ENCODE measurements around the gene SLC44A4.
"Not testable (repeated sequence)": the region's sequence is repeated elsewhere in the genome, so short reads cannot be mapped to it uniquely, and the experiment has no call there.

SLC44A4 gene

DNA sequence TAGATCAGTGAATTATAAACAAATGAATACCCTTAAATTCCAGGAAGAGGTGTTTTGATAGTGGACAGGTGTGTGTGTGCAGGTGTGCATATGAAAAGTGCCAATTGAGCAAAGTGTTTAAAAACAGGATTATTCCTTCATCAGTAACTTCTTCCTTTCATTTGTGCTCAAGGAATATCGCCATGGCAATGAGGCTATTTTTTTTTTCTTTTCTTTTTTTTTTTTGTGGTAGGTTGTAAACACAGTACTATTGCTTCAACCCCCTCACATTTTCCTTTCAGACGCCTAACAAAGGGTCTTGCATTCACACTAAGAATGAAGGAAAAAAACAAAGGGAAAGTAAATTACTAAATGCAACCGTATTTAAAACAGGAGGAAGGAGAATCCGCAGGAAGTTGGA is 53.2 kb downstream of the SLC44A4 start:
- DNase-seq: no peak

GRCh38 chr6:31823592-31824196 is 55.1 kb downstream of the SLC44A4 start:
- DNase-seq: not testable (repeated sequence)

DNA sequence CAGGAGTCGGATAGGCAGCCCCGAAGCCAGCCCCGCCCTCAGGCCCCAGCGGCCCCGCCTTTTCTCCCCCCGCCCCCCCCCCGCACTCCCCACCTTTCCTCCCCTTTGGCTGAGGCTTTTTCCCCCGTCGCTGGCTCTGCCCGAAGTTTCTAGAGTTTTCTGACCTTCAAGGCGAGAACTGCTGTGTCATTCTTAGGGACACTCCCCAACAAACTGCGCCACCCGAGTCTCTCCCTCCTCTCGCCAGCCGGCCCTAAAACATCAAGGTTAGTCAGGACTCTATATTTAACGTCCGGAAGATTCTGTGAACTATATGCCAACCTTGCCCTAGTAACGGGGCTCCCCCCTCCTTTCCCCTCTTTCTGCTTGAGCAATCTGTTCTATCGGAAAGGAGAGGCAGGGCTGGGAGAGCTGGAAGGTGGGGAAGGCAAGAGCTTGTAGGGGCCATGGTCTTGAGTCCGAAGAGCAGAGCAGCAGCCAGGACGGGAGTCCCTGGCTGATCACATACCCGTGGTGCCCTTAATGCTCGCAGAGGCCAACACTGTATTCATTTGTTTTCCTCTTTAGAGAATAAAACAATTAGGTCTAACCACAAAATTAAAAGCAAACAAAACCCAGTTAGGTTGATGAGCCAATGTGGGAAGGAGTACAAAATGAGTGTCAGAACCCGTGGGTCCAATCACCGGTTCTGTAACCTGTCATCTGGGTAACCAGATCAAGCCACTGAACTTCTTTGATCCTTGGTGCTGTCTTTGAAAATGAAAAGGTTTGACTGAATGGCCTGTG is 56.6 kb downstream of the SLC44A4 start:
- DNase-seq: peak; percentile 77

DNA sequence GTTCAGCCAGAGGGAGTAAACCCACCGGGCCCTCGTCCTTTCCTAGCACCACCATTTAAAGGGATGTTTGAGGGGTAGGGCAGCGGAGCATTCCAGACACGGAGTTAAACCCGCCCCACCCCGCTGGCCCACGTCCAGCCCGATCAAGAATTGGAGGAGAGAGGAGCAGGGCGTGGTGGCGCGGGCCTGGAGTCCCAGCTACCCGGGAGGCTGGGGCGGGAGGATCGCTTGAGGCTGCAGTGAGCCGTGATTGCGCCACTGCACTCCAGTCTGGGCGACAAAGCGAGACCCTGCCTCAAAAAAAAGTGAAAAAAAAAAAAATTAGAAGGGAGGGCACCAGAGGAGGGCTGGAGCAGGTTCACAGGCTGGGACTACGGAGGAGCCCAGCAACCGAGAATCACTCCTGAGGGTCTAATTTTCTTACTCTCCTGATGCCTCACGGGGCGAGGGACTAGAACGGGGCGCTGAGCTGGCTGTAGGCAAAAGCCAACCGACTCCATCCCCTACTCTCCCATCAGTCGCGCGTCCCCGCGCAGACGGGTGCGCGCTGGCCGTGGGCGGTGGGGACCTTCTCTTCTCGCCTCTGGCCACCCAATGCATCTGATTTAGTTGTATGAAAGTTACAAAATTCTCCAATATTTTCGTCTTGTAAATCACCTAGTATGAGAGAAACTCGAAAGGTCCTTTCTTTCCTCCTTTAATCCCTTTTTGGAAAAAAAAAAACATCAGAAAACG is 57.3 kb downstream of the SLC44A4 start:
- DNase-seq: peak; percentile 42

DNA sequence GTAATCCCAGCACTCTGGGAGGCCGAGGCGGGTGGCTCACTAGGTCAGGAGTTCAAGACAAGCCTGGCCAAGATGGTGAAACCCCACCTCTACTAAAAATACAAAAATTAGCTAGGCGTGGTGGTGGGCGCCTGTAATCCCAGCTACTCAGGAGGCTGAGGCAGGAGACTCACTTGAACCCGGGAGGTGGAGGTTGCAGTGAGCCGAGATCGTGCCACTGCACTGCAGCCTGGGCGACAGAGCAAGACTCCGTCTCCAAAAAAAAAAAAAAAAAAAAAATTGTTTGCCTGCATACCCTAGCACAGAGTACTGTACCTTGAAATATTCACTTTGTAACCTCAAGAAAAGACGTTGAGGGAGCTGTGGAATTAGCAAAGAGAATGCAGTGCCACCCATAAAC is 58.4 kb downstream of the SLC44A4 start:
- not testable (repeated sequence) for DNase-seq

GRCh38 chr6:31819871-31820299 is 58.9 kb downstream of the SLC44A4 start:
- DNase-seq: no peak

- not testable (repeated sequence) for DNase-seq
Observed at GRCh38 chr6:31817929-31818511, 60.8 kb downstream of the SLC44A4 start.

- DNase-seq: not testable (repeated sequence)
Observed at GRCh38 chr6:31817133-31817928, 61.5 kb downstream of the SLC44A4 start.

DNA sequence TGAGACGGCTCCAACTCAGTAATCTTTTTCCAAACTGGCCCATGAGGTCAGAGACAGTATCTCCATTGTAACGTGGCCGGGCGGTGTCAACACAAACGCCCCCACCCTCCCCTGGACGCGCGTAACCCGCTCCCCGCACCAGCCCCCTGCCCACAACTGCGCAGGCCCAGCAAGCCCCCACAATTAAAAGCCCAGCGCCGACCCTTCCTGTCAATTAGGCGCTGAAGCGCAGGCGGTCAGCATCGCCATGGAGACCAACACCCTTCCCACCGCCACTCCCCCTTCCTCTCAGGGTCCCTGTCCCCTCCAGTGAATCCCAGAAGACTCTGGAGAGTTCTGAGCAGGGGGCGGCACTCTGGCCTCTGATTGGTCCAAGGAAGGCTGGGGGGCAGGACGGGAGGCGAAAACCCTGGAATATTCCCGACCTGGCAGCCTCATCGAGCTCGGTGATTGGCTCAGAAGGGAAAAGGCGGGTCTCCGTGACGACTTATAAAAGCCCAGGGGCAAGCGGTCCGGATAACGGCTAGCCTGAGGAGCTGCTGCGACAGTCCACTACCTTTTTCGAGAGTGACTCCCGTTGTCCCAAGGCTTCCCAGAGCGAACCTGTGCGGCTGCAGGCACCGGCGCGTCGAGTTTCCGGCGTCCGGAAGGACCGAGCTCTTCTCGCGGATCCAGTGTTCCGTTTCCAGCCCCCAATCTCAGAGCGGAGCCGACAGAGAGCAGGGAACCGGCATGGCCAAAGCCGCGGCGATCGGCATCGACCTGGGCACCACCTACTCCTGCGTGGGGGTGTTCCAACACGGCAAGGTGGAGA is 63.6 kb downstream of the SLC44A4 start, which contains the start of the genes HSPA1A and HSPA1L:
TSS of gene HSPA1A (plus strand) at position 519 of the 814 bp plus-strand sequence. CDS start at position 733, 214 bp downstream.
TSS of gene HSPA1L (minus strand) at position 259 of the 814 bp plus-strand sequence. CDS start 3,311 bp downstream, outside the sequence.
- DNase-seq: peak; percentile 96

DNA sequence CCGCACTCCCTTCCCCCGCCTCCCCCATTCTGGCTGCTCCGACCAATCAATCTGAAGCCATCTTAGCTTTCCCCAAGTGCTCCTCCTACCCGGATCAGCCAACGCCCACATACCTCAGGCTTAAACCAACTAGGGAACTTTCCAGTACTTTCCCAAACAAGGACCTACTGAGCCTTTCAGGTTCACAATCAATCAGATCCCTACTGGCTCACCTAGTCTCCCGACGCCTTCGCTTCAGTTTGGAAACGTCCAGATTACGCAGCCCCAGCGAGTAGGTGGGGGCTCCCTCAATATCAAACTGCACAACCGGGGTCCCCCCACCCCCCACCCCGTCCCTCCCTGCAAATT is 64.1 kb downstream of the SLC44A4 start:
- peak; percentile 99 for DNase-seq

DNA sequence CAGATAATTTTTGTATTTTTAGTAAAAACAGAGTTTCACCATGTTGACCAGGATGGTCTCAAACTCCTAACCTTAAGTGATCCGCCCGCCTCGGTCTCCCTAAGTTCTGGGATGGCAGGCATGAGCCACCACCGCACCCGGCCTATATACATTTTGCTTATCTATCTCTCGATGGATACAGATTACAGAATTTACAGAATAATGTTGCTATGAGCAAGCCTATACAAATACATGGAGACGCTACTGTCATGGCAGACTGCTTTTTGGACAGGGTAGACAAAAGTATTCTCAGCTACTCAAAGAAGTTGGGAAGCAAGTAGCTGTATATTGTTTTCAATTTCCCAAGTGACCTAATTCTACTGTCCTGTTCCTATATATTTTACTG is 65.3 kb downstream of the SLC44A4 start:
- DNase-seq: no peak
